HG02870 (cell line): ENCODE measurements around the gene ADAMTS2.
"Not testable (repeated sequence)": the region's sequence is repeated elsewhere in the genome, so short reads cannot be mapped to it uniquely, and the experiment has no call there.

Experiments used
- ATAC-seq: cut with Tn5 transposase; IDR thresholded peaks from one replicate; pipeline ENCODE4 v1.9.1; 2021; ENCODE audit warnings: mild to moderate bottlenecking, moderate library complexity; ENCODE audit not compliant: unreplicated experiment

Gene ADAMTS2

DNA sequence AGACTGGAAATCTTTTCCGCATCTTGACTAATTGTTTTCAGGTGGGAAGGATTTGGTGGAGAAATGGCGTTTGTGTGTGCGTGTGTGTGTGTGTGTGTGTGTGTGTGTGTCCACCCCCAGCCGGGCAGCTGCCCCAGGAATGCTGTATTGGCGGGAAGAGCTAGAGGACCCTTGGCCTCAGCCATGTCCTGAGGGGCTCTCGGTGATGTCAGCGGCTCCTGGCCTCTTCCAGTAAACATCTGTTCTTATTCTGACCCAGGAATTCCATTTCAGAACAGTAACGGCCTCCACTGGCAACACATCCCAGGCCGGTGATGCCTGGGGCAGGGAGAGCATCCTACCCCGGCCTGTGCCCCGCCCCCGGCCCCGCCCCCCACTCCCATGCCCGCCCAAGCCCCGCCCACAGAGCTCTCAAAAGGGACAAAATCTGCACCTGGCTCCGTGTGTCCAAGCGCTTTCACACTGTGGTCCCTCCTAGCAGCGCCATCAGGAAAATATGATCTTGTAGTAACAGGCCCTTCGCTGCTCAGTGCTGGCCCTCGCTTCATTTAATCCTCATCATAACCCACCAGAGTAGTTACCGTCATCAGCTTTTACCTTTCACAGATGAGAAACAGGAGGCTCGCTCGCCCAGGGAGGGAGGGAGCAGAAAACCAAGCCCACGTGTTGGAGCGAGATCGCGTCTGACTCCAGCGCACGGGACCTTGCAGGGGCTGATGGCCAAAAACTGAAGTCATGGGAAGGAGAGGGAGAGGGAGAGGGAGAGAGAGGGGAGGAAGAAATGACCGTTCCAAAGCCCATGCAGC lies 18.9 kb downstream of the ADAMTS2 start:
- no peak for ATAC-seq

DNA sequence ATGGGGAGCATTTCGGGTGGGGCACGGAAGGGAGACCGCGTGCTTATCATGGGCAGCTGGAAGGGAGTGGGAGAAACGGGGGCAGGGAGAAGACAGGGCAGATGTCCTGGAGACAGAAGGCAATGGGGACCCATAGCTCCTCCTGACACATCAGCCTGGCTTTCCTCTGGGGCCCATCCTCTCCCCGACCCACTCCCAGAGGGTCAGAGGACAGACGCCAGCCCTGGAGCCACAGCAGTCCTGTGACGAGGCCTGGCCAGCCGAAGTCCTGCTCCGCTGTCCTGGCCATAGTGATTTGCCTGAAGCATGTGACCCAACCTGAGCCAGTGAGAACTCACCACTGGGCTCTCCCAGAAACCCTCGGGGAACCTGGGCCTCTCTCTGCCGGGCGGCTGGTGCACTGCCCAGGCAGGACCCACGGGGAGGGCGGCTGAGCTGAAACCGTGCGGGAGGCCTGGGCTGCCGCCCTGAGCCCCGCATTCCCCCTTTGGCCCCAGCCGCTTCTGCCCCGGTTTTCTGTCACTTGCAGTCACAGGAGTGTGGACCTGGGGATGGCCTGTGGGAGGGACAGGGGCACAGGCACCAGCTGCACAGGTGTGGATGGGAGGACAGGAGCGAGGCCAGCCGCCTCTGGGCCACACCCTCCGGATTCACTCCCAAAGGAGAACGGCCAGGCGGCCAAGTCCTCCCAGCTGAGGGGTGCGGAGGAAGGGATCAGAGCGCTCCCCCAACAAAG lies 19.8 kb downstream of the ADAMTS2 start:
- no peak for ATAC-seq

DNA sequence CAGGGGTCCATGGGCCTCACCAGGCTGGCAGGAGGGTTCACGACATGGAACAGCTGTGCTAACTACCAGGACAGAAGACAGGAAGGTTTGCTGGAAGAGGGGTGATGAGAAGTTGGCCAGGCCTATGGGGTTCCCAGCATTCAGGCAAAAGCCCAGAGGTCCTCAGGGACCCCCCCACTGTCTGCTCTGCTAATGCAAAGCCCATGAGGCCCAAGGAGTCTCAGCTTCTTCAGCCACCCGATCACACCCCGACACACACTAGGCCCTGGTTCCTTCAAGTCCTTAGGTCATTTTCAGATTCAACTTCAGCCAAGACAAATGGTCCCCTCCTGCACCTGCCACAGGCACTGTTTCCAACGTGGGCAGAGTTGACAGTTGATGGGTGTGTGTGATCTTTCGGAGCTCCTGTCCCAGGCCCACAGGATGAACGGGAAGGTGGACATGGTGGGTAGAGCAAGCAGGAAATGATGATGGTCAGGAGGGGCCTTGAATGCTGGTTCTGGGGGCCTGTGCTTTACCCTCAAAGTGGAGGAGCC lies 20.4 kb downstream of the ADAMTS2 start:
- no peak for ATAC-seq

DNA sequence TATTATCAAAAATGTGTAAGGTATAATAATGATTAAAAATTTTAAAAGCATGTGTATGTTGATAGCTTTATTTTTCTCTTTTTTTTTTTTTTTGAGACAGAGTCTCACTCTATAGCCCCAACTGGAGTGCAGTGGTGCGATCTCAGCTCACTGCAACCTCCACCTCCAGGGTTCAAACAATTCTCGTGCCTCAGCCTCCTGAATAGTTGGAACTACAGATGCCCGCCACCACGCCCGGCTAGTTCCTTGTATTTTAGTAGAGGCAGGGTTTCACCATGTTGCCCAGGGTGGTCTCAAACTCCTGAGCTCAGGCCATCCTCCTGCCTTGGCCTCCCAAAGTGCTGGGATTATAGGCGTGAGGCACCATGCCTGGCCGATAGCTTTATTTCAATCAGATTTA lies 20.9 kb downstream of the ADAMTS2 start:
- not testable (repeated sequence) for ATAC-seq

DNA sequence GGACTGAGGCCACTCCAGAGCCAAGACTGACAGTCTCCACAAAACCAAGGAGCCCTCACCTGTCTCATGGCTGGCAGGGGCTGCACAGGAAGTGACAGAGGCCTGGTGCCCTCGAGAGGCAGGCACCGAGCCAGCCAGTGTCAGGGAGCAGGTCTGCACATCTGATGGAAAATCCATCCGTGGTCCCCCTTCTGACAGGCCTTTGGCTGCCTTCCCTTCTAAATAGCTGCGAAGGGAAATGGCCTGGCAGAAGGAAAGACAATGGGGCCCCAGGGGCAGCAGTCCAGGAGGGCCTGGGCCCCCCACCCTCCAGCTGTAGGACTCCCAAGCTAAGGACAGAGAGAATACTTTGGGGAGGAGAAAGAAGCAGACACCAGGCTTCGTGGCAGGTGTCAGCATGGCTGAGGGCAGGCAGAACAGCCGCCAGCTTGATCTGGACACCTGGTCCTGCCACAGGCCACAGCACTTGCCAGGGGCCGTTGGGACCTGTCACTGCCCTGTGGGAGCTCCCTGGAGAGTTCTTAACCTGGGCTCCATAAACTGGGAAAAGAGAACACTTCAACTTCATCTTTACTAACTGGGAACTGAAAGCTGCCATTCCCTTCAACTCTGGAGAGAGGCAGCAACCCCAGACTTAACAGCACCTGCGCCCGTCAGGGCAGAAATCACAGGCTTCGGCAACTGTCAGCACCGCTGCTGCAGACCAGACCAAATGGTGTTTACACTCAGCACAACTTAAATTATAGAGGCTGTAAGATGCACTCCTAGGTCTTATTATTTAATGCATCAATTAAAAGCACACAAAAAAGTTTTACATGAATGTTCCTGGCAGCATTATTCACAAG lies 22.0 kb downstream of the ADAMTS2 start:
- no peak for ATAC-seq

DNA sequence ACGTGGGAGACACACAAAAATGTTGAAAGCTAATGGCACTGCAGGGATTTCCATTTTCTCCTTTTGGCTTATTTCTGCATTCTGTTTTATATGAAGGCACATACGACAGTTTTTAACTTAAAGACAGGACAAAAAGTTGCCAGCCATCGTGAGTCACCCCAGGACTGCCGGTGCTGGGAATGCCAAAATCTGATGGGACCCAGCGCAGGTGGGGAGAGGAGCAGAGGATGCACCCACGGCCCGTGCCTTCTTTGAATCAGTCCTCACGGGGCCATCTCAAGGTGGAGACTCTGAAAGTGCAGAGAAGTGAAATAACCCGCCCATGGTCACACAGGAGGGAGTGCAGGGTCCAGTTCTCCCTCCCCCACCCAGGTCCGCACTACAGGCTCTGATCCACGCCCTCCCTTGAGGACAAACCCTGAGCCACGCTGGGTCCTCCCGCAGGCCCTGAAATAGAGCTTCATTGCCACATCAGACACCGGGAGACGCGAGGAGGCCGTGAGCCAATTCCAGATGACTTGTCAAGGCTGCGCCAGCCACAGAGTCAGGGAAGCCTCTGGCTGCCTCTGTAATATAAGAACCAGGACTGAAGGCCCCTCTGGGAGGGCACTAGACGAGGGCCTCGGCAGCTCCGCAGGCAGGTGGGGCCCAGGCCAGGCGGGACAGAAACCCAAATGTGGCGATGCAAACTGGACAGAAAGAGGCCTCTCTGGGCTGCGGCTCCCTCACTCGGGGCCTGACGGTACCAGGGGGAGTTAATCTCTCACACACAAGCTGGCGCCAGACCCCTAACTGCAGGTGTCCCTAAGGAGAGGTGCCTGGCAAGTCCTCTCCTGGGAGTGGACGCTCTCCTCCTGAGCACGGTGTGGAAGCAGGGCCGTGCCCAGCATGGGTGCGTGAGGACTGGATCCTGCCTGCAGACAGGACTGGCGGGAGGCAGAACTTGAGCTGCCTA lies 22.9 kb downstream of the ADAMTS2 start:
- ATAC-seq, result no peak

DNA sequence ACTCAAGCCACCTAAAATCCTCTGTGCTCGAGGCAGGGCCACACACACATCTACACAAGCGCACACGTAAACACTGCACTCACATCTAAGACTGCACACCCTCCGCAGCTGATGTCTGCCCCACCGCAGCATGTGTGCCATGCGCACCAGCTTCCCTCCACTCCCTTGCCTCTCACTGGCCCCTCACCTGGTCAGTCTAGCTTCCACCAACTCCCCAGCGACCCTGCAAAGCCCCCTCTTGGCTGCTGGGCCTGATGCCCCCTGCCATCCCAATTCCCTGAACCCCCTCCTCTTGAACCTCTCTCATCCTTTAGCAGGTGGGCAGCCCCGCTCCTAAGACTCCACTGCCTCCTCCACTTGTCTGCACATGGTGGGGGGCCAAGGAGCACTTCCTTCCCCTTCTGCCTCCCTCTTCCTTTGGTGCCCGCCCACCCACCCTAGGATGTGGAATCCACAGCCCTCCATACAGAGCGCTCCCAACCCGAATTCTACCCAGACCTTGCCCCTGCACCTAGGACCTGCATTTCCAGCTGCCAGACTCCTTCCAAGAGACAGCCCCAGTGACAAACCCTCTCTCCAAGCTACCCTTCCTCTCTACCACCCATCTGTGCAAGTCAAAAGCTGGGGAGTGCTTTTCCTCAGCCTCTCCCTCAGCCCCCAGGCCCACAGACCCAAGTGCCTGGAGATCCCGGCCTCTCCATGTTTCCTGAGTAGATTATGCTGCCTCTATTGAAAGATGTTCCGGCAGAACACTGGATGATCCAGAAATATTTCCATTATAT lies 23.9 kb downstream of the ADAMTS2 start:
- no peak for ATAC-seq

DNA sequence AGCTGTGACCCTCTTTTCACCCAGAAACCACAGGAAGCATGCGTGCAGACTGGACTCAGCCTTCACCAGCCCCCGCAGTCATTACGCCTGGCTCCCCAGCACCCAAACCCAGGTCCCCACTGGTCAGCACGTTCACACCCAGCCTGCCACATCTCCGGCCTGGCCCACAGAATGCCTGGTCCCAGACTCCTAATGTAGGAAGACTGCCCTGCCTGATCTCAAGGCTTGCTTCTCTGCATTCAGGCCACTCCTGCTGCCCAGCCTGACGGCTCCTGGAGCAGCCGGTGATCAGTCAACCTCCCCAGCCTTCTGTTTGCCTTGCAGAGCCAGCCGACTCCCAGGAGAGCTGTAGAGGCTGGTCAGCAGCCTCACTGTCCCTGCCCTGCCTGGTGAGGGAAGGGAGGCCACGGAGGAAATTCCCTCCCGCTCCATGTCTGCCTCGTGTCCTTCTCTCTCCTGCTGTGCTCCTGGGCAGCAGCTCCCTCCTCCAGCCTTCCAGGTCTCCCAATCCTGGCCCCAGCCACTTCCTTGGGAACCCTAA lies 25.4 kb downstream of the ADAMTS2 start:
- no peak for ATAC-seq

DNA sequence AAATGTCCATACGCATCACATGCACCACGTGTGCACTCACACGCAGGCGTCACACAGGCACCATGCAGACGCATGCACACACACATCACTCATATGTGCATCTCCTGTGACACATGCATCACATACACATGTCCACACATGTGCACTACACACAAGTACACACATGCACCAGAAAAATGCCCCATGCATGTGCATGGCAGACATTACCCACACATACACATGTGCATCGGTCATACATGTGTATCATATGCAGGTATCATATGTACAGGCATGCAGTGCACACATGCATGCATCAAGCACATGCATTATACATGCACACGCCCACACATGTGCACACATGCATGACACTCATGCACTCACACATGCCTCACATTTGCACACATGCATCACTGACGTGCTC lies 26.1 kb downstream of the ADAMTS2 start:
- no peak for ATAC-seq

DNA sequence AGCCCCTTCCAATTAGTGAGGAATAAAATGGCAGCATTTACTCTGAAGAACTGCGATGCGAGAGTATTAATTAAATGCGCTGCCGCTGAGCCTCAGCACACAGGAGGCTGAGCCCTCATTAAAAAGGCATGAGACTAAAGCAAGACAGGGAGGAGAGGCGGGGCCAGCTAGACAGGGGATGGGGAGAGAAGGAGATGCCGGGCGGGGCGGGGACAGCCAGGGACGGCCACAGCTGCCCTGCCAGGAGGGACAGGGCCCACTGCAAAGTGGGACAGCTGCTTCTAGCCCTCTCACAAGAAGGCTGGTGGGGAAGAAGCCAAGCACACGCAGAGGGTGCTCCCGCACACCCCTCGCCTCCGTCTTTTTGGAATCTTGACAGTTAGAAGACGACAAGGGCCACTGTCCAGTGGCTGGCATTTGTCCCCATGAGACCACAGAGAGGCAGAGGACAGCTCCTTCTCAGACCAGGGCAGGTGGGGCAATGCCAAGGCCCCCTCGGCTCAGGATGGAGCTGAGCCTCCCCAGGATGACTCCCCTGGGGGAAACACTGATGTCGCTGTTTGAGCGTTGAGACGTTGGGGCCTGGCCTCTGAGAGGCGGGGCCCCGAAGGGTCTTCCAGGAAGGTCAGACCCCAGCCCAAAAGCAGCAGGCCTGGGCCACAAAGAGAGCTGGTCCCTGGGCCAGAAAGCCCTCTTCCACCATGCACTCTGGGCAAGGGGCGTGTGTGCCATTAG lies 26.9 kb downstream of the ADAMTS2 start:
- no peak for ATAC-seq

DNA sequence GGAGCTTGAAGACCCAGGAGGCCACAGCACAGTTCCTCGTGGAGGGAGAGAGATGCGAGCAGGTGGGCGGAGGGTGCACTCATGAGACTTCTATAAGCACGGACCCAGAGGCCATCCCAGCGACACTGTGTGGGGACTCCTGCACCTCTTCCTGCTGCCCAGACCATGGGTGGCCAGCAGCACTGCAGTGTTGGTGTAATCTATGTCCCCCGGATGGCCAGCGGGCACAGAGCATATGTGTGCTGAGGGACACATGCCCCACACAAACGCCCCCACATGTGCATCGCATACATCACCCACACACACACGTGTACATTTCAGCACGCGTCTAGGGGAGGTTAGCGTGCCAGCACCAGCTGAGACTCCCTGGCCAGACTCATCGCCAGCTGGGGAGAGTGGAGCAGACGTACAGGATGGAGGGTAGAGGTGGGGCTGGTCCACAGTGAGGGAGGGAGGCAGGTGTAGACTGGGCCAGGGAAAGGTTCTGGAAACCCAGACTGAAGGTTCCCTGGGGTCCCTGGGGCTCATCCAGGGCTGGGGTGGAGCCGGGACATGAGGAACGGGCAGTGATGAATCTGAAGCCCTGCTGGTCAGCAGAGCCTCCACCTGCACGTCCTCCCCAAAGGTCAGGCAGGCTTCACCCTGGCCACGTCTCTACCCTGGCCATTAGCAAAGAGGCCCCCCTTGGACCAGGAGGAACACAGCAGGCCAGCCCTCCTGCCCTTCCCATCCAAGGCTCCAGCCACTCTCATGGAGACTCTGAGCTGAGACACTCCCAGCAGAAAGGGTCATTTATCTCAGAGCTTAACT lies 27.6 kb downstream of the ADAMTS2 start:
- no peak for ATAC-seq

DNA sequence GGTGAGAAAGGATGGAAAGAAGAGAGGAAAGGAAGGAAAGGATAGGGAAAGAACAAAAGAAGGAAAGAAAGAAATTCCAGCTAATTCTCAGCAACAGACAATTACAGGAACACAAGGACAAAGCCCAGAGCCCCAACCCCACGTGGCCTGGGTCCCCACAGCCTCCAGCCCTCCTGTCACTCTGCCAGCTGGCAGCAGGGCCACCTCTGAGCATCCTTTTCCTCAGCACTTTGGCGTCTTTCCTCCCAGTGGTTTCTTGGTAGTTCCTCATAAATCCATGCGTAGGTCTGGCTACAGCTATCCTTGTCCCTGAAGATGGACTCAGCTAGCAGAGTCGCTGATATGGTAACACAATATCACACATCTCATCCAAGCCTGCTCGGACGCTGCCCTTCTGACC lies 28.3 kb downstream of the ADAMTS2 start:
- ATAC-seq, result no peak

DNA sequence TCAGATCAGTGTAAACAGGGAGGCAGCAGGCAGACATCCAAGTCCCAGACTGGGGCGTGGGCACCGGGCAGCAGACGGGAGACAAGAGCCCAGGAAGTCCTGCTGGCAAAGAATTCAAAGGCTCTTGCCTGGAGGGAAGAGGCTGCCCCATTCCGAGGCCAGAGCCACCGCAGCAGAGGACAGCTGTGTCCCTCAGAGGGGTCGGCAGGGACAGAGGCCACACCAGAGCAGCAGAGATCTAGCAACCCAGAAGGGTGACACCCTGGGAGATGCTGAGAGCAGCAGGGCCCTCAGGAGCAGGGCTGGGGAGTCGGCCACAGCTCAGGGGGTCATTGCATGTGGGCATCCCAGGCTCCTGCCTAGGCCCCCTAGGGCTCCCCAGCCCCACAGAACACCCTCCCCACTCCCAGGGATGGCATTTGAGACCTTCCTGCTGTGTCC lies 29.1 kb downstream of the ADAMTS2 start:
- no peak for ATAC-seq

DNA sequence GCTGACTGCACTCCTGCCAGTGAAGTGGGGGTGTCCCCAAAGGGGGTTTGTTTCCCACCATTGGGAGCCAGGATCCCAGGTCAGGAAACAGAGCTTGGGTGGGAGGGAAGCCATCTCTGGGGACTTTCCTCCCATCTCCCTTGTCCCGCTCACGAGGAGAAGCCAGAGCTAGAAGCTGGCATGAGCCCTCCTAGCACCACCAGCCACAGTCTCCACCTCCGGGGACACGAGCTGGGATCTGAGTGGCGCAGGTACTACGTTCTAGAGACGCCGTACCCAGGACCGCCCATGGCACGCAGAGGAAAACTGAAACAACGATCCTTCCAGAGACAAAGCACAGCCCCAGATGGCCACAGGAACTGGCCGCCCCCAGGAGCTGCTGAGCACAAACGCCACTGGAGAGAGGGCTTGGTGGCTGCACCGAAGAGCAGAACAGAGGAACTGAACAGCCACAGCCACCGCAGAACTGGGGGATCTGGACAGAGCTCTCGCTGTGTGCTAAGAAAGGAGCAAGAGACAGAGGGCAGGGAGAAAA lies 29.8 kb downstream of the ADAMTS2 start:
- ATAC-seq, result no peak

DNA sequence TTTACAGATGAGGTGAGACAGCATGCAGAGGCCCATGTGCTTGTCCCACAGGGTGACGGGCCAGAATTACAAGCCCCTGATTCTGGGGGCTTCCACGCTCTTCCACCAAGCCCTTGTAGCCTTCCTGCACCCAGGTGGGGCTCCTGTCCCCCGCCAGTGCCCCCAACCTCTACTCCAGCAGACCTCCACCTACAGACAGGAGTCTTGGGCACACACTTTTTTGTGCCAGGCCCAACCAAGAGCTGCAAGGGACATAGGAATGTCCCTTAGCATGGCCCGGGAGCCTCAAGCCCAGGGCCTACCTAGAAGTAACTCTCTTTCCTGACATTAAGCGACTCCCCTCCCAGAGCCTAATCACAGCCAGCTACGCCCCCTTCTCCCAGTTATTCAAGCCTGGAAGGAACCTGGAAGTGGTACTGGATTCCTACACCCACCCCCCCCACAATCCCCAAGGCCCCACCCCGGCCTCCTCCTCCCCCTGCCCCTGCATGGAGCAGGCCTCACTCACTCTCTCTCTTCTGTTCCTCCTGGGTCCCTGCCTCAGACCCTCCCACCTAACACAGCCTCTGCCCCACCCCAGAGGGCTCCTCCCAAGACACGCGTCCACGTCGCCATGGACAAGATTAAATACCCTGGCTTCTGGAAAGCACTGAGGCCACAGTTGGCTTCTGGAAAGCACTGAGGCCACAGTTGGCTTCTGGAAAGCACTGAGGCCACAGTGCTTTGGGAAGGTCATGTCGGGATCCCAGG lies 30.5 kb downstream of the ADAMTS2 start:
- no peak for ATAC-seq

DNA sequence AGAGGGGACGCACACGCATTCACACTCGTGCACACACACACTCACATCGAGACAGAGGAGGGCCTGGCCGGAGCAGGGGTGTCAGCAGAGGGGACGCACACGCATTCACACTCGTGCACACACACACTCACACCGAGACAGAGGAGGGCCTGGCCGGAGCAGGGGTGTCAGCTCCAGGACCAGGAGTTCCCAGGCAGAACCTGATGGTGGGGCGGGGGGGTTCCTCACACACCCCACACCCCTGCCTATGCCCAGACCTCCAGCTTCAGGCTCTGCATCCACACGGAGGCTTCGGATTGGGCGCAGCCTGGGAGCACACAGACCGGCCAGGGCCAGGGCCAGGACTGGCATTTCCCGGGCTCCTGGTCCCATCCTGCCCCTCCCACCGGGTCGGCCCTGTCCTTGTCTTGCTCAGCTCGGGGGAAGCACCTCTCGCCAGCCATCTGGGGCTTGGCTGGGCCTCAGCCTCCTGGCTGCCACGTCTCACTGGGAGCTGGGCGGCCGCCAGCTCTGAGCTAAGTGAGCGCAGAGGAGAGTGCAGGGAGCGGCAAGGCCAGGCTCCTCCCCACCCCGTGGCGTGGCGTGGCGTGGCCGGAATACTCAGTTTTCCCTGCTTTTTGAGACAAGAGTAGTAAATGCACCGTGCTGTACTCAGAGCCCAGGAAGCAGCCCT lies 31.3 kb downstream of the ADAMTS2 start:
- ATAC-seq, result no peak
